ENCODE measurements around the gene RERE. TPM values are rescaled to one million over a fixed set of nuclear protein-coding genes. Genes with fewer than 3 reads are reported as not detected.

RERE gene
- total RNA-seq, 1 donor from 2014 or later: 80.3 TPM

GRCh38 chr1:8720347-8720746, 97.1 kb downstream of the RERE start:
- H3K27me3 ChIP-seq: no peaks in the 10 kb centered on the region
- TF ChIP-seq POLR2AphosphoS5 (IDR thresholded peaks at IDR 0.05; ENCODE audit: insufficient read depth in 1 of 2, low read depth in 1 of 2) (no peak), POLR2A (IDR thresholded peaks at IDR 0.05) (no peak), CTCF (IDR thresholded peaks at IDR 0.05) (no peak)
- H3K4me1 ChIP-seq: no peaks in the 10 kb centered on the region
- H3K9me3 ChIP-seq: no peaks in the 10 kb centered on the region
- no peak overlapping the region for H3K27ac ChIP-seq
- H3K4me3 ChIP-seq: no peak overlapping the region
- H3K36me3 ChIP-seq: no peaks in the 10 kb centered on the region
- intact Hi-C loops (cut with DNase I): no loop called here
- no peak for DNase-seq (ENCODE audit: extremely low spot score in 2 of 2)

GRCh38 chr1:8718850-8719361, 98.5 kb downstream of the RERE start:
- no peaks in the 10 kb centered on the region for H3K36me3 ChIP-seq
- TF ChIP-seq POLR2A (IDR thresholded peaks at IDR 0.05): no peak
- no peak for TF ChIP-seq POLR2AphosphoS5 (IDR thresholded peaks at IDR 0.05; ENCODE audit: insufficient read depth in 1 of 2, low read depth in 1 of 2)
- no peak for TF ChIP-seq CTCF (IDR thresholded peaks at IDR 0.05)
- H3K9me3 ChIP-seq: no peaks in the 10 kb centered on the region
- intact Hi-C loops (cut with DNase I): no loop called here
- H3K27ac ChIP-seq: no peak overlapping the region
- no peaks in the 10 kb centered on the region for H3K4me1 ChIP-seq
- no peak overlapping the region for H3K4me3 ChIP-seq
- H3K27me3 ChIP-seq: no peaks in the 10 kb centered on the region
- DNase-seq (ENCODE audit: extremely low spot score in 2 of 2): no peak

GRCh38 chr1:8717148-8717547, 100.3 kb downstream of the RERE start:
- TF ChIP-seq CTCF (IDR thresholded peaks at IDR 0.05) (no peak), POLR2A (IDR thresholded peaks at IDR 0.05) (no peak), POLR2AphosphoS5 (IDR thresholded peaks at IDR 0.05; ENCODE audit: insufficient read depth in 1 of 2, low read depth in 1 of 2) (no peak)
- intact Hi-C loops (cut with DNase I): no loop called here
- Histone ChIP-seq H3K9me3 (no peaks in the 10 kb centered on the region), H3K27me3 (no peaks in the 10 kb centered on the region), H3K27ac (no peak overlapping the region), H3K36me3 (no peaks in the 10 kb centered on the region), H3K4me3 (no peak overlapping the region), H3K4me1 (peaks cover 14% of the 10 kb centered on the region)
- DNase-seq (ENCODE audit: extremely low spot score in 2 of 2): no peak

- Histone ChIP-seq H3K27ac (no peak overlapping the region), H3K36me3 (no peaks in the 10 kb centered on the region), H3K9me3 (no peaks in the 10 kb centered on the region), H3K4me1 (peaks cover 23% of the 10 kb centered on the region), H3K27me3 (no peaks in the 10 kb centered on the region), H3K4me3 (no peak overlapping the region)
- intact Hi-C loops (cut with DNase I): no loop called here
- DNase-seq (ENCODE audit: extremely low spot score in 2 of 2): no peak
- TF ChIP-seq POLR2AphosphoS5 (IDR thresholded peaks at IDR 0.05; ENCODE audit: insufficient read depth in 1 of 2, low read depth in 1 of 2): no peak
- TF ChIP-seq CTCF (IDR thresholded peaks at IDR 0.05): no peak
- no peak for TF ChIP-seq POLR2A (IDR thresholded peaks at IDR 0.05)
These were observed 101.2 kb downstream of the RERE start for GRCh38 chr1:8716238-8716637.

- H3K36me3 ChIP-seq: no peaks in the 10 kb centered on the region
- DNase-seq (ENCODE audit: extremely low spot score in 2 of 2): no peak
- H3K4me3 ChIP-seq: no peak overlapping the region
- no peaks in the 10 kb centered on the region for H3K27me3 ChIP-seq
- no peaks in the 10 kb centered on the region for H3K9me3 ChIP-seq
- intact Hi-C loops (cut with DNase I): no loop called here
- H3K4me1 ChIP-seq: peaks cover 25% of the 10 kb centered on the region
- H3K27ac ChIP-seq: no peak overlapping the region
- TF ChIP-seq CTCF (IDR thresholded peaks at IDR 0.05) (no peak), POLR2A (IDR thresholded peaks at IDR 0.05) (no peak), POLR2AphosphoS5 (IDR thresholded peaks at IDR 0.05; ENCODE audit: insufficient read depth in 1 of 2, low read depth in 1 of 2) (no peak)
These were observed 103.3 kb downstream of the RERE start for GRCh38 chr1:8714173-8714572.
